SK-N-SH treated with all-trans-retinoic acid at 6 μM for 48 hours (cell line): ENCODE results near the gene CLMN.

Experiments
- ATAC-seq: fragments of 200-7000 bp; cut with Tn5 transposase; 3 replicates; pipeline ENCODE4 v1.9.1; 2020; ENCODE audit warnings: mild to moderate bottlenecking, moderate library complexity
- ARNTL ChIP-seq: fragments of 450-650 bp; formaldehyde crosslinking; IDR thresholded peaks from 2 replicates; pipeline ENCODE4 v1.5.0; 2020; ENCODE audit warnings: low read depth, mild to moderate bottlenecking, moderate library complexity, borderline replicate concordance
- BACH2 ChIP-seq: fragments of 250-450 bp; sonication (Bioruptor Pico); IDR thresholded peaks from 2 replicates; pipeline ENCODE4 v1.9.0; 2021; ENCODE audit warnings: mild to moderate bottlenecking, borderline replicate concordance
- CSDC2 ChIP-seq: fragments of 250-450 bp; sonication (Bioruptor Pico); IDR thresholded peaks from 2 replicates; pipeline ENCODE4 v1.5.0; 2020; ENCODE audit warnings: mild to moderate bottlenecking, moderate library complexity
- ESRRG ChIP-seq: fragments of 250-450 bp; sonication (Bioruptor Pico); IDR thresholded peaks from 2 replicates; pipeline ENCODE4 v1.6.1; 2021; ENCODE audit warnings: mild to moderate bottlenecking
- GLIS3 ChIP-seq: fragments of 250-450 bp; sonication (Bioruptor Pico); IDR thresholded peaks from 2 replicates; pipeline ENCODE4 v1.5.0; 2020; ENCODE audit warnings: mild to moderate bottlenecking, moderate library complexity
- ISL1 ChIP-seq: fragments of 250-450 bp; sonication (Bioruptor Pico); IDR thresholded peaks from 2 replicates; pipeline ENCODE4 v2.1.2; 2022; ENCODE audit warnings: mild to moderate bottlenecking, moderate library complexity
- PPARA ChIP-seq: fragments of 250-450 bp; sonication (Bioruptor Pico); IDR thresholded peaks from 2 replicates; pipeline ENCODE4 v1.5.0; 2020; ENCODE audit warnings: mild to moderate bottlenecking, borderline replicate concordance
- RARB ChIP-seq: fragments of 250-450 bp; sonication (Bioruptor Pico); IDR thresholded peaks from 2 replicates; pipeline ENCODE4 v1.8.0; 2021; ENCODE audit warnings: mild to moderate bottlenecking, moderate library complexity
- SNAI2 ChIP-seq: fragments of 250-450 bp; sonication (Bioruptor Pico); IDR thresholded peaks from 2 replicates; pipeline ENCODE4 v1.5.0; 2020; ENCODE audit warnings: mild to moderate bottlenecking, moderate library complexity
- TCF4 ChIP-seq: fragments of 250-450 bp; sonication (Bioruptor Pico); IDR thresholded peaks from 2 replicates; pipeline ENCODE4 v1.8.0; 2021; ENCODE audit warnings: mild to moderate bottlenecking, moderate library complexity, borderline replicate concordance
- TOX ChIP-seq: fragments of 250-450 bp; sonication (Bioruptor Pico); IDR thresholded peaks from 2 replicates; pipeline ENCODE4 v1.8.0; 2021; ENCODE audit warnings: mild to moderate bottlenecking, moderate library complexity, borderline replicate concordance
- ZFP3 ChIP-seq: fragments of 250-450 bp; sonication (Bioruptor Pico); IDR thresholded peaks from 2 replicates; pipeline ENCODE4 v1.5.0; 2020; ENCODE audit warnings: mild to moderate bottlenecking, moderate library complexity
- ZFP30 ChIP-seq: fragments of 450-650 bp; formaldehyde crosslinking; IDR thresholded peaks from 2 replicates; pipeline ENCODE4 v1.5.0; 2022; ENCODE audit warnings: mild to moderate bottlenecking, moderate library complexity
- ZNF565 ChIP-seq: fragments of 450-650 bp; formaldehyde crosslinking; conservative IDR thresholded peaks from 2 replicates; pipeline ENCODE4 v1.5.0; 2020; ENCODE audit warnings: low read depth, mild to moderate bottlenecking, moderate library complexity
- ZNF70 ChIP-seq: fragments of 450-650 bp; formaldehyde crosslinking; IDR thresholded peaks from 2 replicates; pipeline ENCODE4 v1.5.0; 2020; ENCODE audit warnings: mild to moderate bottlenecking, moderate library complexity
- ZNF8 ChIP-seq: fragments of 450-650 bp; formaldehyde crosslinking; IDR thresholded peaks from 2 replicates; pipeline ENCODE4 v1.5.0; 2020; ENCODE audit warnings: mild to moderate bottlenecking, moderate library complexity
- TF ChIP-seq, protein P1 (sequence below): fragments of 250-450 bp; sonication (Bioruptor Pico); IDR thresholded peaks from 2 replicates; pipeline ENCODE4 v1.8.0; 2021; ENCODE audit warnings: low read depth, mild to moderate bottlenecking, moderate library complexity, borderline replicate concordance
- TF ChIP-seq, protein P2 (sequence below): fragments of 250-450 bp; sonication (Bioruptor Pico); IDR thresholded peaks from 2 replicates; pipeline ENCODE4 v1.5.1; 2021; ENCODE audit warnings: mild to moderate bottlenecking, moderate library complexity
- TF ChIP-seq, protein P3 (sequence below): fragments of 250-450 bp; sonication (Bioruptor Pico); IDR thresholded peaks from 2 replicates; pipeline ENCODE4 v1.5.1; 2020; ENCODE audit warnings: low read depth, mild to moderate bottlenecking, moderate library complexity
- TF ChIP-seq, protein P4 (sequence below): fragments of 250-450 bp; sonication (Bioruptor Pico); IDR thresholded peaks from 2 replicates; pipeline ENCODE4 v1.5.0; 2020; ENCODE audit warnings: mild to moderate bottlenecking, moderate library complexity
- TF ChIP-seq, protein P5 (sequence below): fragments of 250-450 bp; sonication (Bioruptor Pico); IDR thresholded peaks from 2 replicates; pipeline ENCODE4 v1.8.0; 2020; ENCODE audit warnings: mild to moderate bottlenecking, moderate library complexity, borderline replicate concordance

Gene CLMN

DNA sequence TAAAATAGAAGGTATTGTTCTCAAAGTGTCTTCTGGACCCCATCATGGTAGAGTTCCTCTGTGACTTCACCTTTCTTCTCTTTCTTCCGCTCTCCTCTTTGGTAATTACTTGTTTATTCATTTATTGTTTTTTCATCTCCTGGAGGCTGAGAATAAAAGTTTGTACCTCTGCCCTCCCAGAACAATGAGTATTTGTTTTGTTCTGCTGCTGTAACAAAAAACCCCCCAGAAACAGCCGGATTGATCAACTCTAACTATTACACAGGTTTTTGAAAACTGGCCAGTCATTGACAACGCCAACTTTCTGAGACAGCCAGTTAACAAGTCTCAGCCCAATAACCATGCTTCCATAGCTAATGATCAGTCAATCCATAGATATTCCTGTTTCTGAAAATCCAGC, 154.2 kb downstream of the CLMN start:
- no peak for TF ChIP-seq RARB (CRISPR knock-in tag)
- no peak for TF ChIP-seq ZFP30 (CRISPR knock-in tag)
- TF ChIP-seq, protein P1, sequence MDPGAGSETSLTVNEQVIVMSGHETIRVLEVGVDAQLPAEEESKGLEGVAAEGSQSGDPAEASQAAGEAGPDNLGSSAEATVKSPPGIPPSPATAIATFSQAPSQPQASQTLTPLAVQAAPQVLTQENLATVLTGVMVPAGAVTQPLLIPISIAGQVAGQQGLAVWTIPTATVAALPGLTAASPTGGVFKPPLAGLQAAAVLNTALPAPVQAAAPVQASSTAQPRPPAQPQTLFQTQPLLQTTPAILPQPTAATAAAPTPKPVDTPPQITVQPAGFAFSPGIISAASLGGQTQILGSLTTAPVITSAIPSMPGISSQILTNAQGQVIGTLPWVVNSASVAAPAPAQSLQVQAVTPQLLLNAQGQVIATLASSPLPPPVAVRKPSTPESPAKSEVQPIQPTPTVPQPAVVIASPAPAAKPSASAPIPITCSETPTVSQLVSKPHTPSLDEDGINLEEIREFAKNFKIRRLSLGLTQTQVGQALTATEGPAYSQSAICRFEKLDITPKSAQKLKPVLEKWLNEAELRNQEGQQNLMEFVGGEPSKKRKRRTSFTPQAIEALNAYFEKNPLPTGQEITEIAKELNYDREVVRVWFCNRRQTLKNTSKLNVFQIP (CRISPR knock-in tag) = no peak
- TF ChIP-seq BACH2 (CRISPR knock-in tag) = no peak
- no peak for TF ChIP-seq ZNF8 (CRISPR knock-in tag)
- no peak for TF ChIP-seq ZNF565 (CRISPR knock-in tag)
- TF ChIP-seq GLIS3 = no peak
- TF ChIP-seq, protein P2, sequence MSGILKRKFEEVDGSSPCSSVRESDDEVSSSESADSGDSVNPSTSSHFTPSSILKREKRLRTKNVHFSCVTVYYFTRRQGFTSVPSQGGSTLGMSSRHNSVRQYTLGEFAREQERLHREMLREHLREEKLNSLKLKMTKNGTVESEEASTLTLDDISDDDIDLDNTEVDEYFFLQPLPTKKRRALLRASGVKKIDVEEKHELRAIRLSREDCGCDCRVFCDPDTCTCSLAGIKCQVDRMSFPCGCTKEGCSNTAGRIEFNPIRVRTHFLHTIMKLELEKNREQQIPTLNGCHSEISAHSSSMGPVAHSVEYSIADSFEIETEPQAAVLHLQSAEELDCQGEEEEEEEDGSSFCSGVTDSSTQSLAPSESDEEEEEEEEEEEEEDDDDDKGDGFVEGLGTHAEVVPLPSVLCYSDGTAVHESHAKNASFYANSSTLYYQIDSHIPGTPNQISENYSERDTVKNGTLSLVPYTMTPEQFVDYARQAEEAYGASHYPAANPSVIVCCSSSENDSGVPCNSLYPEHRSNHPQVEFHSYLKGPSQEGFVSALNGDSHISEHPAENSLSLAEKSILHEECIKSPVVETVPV (CRISPR knock-in tag) = no peak
- TF ChIP-seq ISL1 (CRISPR knock-in tag) = no peak
- no peak for TF ChIP-seq ZFP3 (CRISPR knock-in tag)
- TF ChIP-seq, protein P3, sequence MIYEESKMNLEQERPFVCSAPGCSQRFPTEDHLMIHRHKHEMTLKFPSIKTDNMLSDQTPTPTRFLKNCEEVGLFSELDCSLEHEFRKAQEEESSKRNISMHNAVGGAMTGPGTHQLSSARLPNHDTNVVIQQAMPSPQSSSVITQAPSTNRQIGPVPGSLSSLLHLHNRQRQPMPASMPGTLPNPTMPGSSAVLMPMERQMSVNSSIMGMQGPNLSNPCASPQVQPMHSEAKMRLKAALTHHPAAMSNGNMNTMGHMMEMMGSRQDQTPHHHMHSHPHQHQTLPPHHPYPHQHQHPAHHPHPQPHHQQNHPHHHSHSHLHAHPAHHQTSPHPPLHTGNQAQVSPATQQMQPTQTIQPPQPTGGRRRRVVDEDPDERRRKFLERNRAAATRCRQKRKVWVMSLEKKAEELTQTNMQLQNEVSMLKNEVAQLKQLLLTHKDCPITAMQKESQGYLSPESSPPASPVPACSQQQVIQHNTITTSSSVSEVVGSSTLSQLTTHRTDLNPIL = no peak
- TF ChIP-seq SNAI2 = no peak
- no peak for TF ChIP-seq TOX (CRISPR knock-in tag)
- TF ChIP-seq, protein P4, sequence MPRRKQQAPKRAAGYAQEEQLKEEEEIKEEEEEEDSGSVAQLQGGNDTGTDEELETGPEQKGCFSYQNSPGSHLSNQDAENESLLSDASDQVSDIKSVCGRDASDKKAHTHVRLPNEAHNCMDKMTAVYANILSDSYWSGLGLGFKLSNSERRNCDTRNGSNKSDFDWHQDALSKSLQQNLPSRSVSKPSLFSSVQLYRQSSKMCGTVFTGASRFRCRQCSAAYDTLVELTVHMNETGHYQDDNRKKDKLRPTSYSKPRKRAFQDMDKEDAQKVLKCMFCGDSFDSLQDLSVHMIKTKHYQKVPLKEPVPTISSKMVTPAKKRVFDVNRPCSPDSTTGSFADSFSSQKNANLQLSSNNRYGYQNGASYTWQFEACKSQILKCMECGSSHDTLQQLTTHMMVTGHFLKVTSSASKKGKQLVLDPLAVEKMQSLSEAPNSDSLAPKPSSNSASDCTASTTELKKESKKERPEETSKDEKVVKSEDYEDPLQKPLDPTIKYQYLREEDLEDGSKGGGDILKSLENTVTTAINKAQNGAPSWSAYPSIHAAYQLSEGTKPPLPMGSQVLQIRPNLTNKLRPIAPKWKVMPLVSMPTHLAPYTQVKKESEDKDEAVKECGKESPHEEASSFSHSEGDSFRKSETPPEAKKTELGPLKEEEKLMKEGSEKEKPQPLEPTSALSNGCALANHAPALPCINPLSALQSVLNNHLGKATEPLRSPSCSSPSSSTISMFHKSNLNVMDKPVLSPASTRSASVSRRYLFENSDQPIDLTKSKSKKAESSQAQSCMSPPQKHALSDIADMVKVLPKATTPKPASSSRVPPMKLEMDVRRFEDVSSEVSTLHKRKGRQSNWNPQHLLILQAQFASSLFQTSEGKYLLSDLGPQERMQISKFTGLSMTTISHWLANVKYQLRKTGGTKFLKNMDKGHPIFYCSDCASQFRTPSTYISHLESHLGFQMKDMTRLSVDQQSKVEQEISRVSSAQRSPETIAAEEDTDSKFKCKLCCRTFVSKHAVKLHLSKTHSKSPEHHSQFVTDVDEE (CRISPR knock-in tag) = no peak
- TF ChIP-seq ESRRG (CRISPR knock-in tag) = no peak
- no peak for TF ChIP-seq CSDC2
- TF ChIP-seq ZNF70 (CRISPR knock-in tag) = no peak
- no peak for TF ChIP-seq TCF4 (CRISPR knock-in tag)
- TF ChIP-seq, all 23 proteins: peak for 0
- no peak for ATAC-seq

DNA sequence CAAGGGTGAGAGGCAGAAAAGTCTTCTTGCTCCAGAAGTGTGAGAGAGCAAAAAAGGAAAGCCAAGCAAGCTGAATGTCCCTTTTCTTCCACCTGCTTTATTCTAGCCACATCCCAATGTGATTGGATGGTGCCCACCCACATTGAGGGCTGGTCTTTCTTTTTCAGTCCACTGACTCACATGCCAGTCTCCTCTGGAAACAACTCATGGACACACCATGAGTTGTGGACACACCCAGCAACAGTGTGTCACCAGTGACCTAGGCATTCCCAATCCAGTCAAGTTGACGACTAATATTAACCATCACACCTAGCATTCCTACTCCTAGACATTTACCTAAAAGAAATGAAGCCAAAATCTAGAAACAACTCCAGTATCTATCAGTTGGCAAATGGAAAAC, 155.2 kb downstream of the CLMN start:
- ATAC-seq = no peak
- TF ChIP-seq, protein P2 (CRISPR knock-in tag) = no peak
- TF ChIP-seq SNAI2 (no peak), ARNTL (CRISPR knock-in tag) (no peak), TOX (CRISPR knock-in tag) (no peak), GLIS3 (no peak), ZFP30 (CRISPR knock-in tag) (no peak), BACH2 (CRISPR knock-in tag) (no peak), RARB (CRISPR knock-in tag) (no peak), TCF4 (CRISPR knock-in tag) (no peak), PPARA (no peak)
- TF ChIP-seq, protein P3 = no peak
- TF ChIP-seq, protein P5, sequence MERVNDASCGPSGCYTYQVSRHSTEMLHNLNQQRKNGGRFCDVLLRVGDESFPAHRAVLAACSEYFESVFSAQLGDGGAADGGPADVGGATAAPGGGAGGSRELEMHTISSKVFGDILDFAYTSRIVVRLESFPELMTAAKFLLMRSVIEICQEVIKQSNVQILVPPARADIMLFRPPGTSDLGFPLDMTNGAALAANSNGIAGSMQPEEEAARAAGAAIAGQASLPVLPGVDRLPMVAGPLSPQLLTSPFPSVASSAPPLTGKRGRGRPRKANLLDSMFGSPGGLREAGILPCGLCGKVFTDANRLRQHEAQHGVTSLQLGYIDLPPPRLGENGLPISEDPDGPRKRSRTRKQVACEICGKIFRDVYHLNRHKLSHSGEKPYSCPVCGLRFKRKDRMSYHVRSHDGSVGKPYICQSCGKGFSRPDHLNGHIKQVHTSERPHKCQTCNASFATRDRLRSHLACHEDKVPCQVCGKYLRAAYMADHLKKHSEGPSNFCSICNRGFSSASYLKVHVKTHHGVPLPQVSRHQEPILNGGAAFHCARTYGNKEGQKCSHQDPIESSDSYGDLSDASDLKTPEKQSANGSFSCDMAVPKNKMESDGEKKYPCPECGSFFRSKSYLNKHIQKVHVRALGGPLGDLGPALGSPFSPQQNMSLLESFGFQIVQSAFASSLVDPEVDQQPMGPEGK (CRISPR knock-in tag) = no peak
- TF ChIP-seq, protein P4 (CRISPR knock-in tag) = no peak
